Ecto neural progenitor cell (in vitro differentiated cells): ENCODE measurements around the gene TMEM40.
A peak's percentile ranks its signal among the peaks of the same experiment; 100 is the strongest.
"Not testable (repeated sequence)": the region's sequence is repeated elsewhere in the genome, so short reads cannot be mapped to it uniquely, and the experiment has no call there.

Experiments used
- DNase-seq: peaks from one replicate; pipeline ENCODE4 v3.0.0-alpha.2; 2018; ENCODE audit warnings: low spot score

Gene TMEM40, protein sequence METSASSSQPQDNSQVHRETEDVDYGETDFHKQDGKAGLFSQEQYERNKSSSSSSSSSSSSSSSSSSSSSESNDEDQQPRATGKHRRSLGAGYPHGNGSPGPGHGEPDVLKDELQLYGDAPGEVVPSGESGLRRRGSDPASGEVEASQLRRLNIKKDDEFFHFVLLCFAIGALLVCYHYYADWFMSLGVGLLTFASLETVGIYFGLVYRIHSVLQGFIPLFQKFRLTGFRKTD

DNA sequence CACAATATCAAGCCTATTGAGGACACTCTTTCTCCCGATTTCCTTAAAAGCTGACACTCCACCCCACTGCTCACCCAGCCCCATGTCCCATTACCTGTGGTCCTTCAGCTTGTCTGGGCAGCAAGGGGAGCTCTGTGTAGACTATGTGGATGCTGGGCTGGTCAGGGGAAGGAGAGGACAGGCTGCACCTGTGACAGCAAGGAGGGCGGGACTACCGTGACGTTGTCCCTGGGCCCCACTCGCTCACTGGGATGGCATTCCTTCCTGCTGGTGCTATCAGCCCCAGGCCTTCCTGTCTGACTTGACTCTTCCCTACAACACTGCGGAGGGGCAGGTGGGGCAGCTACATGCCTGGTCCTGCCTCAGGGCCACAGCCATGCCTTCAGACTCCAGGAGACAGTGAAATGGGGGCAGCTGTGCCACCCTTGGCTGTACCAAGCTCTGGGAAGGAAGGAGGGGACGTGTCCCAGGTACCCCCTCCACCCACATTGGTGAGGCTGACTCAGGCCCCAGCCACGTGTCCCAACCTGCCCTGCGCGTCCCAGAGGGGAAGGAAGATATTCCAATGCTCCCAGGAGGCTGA lies at the start of gene TMEM40:
Gene TMEM40, minus strand, starts transcription at position 163 of the 583 bp plus-strand sequence. CDS start 9,427 bp downstream, outside the sequence.
- no peak for DNase-seq

DNA sequence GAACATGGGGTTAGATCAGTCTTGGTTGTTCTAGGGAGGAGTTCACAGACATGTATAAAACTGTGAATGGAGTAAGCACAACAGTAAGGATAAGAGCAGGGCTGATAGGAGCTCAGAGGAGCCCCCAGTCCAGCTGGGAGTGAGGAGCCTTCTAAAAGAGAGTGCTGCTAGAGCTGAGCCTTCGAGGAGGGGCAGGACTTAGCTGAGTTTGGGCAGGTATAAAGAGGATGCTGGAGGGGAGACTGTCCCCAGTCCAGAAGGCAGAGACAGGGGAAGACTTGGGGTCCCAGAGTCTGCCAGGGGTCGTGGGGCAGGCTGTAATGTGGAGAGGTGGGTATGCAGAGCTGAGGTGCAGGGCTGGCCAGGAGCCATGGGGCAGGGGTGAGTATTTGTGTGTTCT lies 49.5 kb upstream of the TMEM40 start:
- no peak for DNase-seq

DNA sequence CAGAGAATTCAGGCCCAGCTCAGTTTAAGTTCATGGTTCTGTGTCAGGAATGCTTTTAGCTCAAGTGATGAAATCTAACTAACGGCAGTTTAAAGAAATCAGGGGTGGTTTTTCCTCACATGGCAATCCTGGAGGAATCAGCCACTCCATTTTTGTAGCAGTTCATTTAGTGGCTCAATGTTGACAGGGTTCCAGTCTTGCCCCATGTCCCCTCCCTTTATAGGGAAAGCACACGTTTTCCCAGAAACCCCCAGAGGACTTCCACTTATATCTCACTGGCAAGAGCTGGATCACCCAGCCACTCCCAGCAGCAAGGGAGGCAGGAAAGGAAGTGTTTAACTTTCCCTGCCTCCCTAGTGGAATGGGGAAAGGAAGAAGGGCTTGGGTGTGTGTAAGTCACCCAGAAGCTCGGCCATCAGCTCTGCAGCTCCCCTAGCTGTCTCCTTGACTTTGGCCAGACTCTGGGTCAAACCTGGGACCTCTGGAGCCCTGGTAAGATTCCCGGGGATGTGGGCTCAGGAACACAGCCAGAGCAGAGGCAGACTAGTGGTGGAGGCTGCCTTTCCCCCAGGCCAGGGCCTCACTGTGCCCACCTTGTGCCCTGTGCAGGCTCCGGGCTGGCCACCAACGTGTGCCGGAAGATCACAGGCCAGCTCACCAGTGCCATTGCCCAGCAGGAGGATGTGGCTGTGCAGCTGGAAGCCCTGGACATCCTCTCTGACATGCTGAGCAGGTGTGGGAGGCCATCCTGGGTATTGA lies 48.7 kb upstream of the TMEM40 start:
- DNase-seq, result no peak

DNA sequence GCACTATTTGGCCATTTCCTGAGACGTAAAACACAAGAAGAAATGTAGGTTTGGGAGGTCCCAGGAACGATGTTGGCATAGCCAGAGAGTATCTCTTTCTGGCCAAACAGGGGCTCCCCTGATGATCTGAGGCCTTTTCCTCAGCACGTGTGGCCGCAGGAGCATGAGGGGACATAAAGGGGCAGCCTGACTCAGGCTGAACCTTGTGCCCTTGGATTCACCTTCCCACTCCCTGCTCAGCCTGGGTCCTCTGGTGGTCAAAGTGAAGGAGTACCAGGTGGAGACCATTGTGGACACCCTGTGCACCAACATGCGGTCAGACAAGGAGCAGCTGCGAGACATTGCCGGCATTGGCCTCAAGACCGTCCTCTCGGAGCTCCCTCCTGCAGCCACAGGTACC lies 48.0 kb upstream of the TMEM40 start:
- DNase-seq, result no peak

DNA sequence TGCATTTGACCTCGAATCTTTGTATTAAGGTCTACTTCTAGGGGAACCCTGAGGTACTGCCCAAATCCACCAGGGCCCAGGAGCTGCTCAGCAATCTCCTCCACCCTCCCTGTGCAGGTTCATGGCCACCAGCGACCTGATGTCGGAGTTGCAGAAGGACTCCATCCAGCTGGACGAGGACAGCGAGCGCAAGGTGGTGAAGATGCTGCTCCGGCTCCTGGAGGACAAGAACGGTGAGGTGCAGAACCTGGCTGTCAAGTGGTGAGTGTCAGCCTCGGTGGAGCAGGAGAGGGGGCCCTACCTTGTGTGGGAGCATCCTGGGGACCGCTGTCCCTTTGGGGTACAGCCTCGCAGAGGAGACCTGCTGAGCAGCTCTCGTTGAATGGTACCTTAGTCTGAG lies 44.3 kb upstream of the TMEM40 start:
- no peak for DNase-seq

DNA sequence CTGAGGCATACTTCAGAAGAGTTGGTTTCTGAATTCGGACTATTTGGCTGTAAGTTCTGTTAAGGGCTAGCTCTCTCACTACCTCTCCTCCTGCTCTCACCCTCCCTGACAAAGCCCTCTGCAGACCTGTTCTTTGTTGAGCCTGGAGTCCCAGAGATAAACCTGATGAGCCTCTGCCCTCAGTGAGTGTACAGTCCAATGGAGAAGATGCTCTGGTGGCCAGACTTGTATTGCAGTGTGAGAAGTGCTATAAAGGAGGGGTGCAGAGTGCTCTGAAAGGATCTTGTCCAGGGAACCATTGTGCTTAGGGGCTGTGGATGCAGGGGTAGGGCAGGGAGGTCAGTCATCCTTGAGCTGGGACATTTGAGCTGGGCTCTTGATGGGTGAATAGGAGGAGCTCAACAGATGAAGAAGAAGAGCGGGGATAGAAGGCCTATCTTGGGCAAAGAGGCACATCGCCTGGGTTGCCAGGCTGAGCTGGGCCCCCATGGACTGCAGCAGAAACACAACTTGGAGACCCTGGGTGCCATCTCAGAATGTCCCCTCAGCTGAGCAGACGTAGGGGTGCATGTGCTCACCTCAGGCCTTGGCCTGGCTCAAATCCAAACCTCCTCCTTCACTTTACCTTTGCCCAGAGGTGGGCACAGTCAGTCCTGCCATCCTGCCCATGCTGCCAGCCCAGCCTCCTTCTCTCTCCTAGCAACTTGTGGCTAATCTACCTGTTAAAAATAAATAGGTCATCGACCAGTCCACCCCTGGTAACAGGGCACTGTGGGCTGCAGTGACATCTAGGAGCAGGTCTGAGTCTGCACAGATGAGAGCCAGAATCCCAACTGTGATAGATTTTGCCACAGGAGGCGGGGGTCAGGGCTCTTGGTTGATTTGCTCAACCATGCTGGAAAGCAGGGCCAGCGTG lies 40.7 kb upstream of the TMEM40 start:
- DNase-seq, result no peak

DNA sequence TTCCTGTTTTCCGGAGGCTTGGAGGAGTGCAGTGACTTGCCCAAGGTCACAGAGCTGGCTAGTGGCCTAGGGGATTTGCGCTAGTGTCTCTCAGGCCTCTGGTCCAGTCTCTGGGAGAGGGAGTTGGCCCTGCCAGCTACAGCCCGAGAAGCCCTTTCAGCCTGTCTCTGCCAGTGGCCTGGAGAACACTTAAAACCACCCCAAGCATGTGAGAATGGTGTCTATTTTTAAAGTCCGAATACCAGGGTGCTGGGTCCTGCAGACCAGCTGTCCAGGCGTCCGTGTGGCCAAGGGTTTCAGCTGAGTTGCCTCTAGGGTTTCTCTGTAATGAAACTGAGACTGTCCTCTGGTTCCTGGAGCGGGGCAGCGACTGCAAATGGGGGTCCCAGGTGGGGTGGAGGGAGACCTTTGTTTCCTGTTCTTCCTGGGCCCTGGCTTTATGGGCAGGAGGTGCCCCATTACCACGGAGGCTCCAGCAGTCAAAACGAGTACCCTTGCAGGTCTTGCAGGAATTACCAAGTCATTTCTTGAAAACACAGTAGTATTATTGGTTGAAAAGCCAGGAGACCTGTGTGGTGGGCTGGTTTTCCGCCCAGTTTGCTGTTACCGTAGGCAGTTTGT lies 39.6 kb upstream of the TMEM40 start:
- no peak for DNase-seq

DNA sequence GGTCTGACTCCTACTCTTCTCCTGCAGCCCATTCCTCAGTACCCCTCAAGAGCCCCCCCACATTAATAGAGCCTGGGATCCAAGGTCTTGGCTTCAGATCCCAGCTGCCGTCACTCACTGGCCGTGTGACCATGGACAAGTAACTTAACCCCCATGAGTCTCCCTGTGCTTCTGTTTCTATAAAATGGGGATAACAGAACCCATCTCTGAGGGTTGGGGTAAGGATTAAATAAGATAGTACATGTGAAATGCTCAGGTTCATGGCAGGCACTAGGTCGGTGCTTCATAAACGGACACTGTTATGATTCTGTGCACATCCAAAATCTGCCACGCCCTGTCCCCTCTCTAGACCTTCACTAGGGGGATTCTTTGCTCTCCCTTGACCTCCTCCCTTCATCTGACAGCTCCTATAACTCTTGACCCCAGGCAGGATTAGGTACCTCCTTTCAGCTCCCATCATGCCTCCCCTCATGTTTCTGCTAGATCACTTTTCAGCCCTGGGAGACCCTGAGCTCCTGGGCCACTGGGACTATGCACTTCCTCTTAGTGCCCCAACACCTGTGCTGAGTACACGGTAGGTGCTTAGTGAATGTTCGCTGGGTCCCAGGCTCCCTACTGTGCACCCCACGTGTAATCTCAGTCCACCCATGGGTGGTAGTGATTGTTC lies 39.0 kb upstream of the TMEM40 start:
- DNase-seq, result no peak

DNA sequence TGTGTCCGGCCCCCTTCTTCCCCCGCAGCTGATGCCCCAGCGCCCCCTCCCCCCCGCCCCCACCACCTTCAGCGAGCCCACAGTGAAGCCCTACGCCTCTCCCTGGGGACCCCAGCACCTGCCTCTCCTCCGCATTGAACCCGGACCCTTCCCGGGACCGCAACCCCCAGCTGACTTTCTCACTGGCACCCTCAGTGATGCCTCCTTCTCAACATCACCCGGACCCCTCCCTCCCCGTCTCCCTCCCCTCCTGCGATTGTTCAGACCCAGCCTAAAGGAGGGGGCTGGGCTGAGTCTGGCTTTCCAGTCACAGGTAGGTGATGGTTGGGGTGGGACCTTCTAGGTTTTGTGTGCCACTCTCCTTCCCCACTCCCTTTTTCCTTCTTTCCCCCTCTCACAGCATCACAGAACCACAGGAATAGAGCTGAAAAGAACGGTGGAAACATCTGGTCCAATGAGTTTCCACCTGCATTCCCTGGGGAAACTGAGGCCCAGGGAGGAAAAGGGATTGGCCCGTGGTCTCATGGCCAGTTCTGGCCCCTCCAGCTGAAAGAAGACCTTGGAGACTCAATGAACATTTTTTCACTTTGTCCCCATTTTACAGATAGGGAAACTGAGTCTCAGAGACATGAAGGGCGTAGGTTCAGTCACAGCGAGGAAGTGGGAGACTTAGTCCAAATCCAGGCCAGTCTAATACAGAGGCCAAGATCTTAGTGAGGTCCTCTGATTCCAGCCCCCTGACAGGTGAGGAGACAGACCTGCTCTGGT lies 38.2 kb upstream of the TMEM40 start:
- no peak for DNase-seq

DNA sequence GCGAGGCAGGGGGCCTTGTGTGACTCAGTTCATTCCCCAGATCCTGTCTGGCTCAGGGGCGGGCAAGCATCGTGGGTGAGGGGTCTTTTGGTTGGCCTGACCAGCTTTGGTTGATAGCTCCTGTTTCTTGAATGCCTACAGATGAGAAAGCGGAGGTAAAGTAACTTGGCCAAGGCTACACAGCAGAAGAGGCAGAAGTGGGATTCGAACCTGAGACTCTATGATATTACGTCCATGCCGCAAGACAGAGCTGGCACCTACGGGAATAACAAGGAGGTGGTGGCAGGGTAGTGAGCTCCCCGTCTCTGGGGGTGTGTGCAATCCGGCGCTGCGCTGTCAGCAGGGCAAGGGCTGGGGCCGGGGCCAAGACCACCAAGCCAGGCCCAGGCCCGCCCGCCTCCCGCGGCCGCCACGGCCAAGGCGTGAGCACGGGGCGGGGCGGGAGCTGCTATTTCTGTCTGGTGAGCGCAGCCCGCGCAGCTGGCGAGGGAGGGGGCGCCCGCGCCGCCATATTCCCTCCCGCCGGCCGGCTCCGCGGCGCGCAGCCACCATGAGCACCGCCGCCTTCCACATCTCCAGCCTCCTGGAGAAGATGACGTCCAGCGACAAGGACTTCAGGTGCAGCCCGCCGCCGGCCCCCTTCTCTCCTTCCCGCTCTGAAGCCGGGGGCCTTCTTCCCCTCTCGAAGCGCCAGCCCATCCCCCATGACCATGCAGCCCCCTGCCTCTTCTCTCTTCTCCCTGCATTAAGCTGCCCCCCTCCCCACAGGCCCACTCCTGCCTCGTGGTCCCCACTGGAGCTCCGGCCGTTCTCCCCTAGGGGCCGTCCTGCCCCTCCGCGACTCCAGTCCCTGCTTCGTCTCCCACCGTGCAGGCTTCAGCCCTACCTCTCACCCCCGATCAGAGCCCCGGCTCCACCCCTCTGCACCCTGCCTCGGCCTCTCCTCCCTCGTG lies 37.4 kb upstream of the TMEM40 start, which contains the start of gene CAND2:
Gene CAND2, plus strand, starts transcription at position 510 of the 953 bp plus-strand sequence. Its CDS starts 41 bp downstream, at position 551.
- peak; percentile 66 for DNase-seq

DNA sequence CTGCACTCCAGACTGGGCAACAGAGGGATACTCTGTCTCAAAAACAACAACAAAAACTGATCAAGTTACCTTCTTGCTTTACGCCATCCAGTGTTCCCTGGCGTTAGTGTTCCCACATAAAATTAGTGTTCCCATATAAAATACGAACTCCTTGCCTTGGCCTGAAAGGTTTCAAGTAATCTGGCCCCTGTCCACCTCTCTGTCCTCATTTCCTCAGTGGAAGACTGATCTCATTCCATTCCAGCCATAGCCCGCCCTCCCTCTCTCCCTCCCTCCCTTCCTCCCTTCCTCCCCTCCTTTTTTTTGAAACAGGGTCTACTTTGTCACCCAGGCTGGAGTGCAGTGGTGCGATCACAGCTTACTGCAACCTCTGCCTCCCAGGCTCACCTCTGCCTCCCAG lies 34.6 kb upstream of the TMEM40 start:
- no peak for DNase-seq

DNA sequence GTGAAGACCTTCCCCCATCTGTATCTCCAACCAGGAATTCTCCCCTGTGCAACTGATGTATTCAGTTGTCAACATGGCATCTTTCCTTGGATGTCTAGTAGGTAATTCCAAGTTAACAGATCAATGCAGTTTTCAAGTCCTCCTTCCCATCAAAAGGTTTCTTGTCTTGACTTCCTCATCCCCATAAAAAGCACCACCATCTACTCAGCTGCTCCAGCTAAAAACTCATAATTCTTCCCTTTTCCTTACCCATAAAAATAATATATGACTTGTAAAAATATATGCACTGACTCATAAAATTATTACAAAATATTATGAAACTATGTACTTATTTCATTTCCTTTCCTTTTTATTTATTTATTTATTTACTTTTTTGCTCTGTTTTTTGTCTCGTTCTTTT lies 32.4 kb upstream of the TMEM40 start:
- no peak for DNase-seq

DNA sequence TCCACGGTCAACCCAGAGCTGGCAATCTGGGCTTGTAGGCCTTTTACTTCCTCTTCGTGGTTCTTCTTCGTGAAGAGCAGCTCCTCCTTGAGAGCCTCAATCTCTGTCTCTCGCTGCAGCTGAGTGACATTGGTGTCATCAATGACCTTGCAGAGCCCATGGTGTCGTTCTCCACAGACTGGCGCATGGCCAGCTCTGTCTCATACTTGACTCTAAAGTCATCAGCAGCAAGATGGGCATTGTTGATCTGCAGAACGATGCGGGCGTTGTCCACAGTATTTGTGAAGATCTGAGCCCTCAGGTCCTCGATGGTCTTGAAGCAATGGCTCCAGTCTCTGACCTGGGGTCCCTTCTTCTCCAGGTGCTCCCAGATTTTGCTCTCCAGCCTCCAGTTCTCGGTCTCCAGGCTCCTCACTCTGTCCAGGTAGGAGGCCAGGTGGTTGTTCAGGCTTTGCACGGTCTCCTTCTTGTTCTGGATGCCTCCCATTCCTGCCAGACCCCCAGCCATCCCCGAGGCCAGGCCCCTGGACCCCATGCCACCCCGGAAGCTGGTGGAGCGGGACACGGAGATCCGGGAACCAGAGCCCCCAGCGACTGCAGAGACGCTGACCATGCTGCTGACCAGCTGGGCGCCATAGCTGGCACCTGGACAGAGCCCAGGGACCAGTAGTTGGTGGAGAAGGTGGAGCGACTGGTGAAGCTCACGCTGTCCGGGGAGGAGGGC lies 29.1 kb upstream of the TMEM40 start:
- DNase-seq, result not testable (repeated sequence)

DNA sequence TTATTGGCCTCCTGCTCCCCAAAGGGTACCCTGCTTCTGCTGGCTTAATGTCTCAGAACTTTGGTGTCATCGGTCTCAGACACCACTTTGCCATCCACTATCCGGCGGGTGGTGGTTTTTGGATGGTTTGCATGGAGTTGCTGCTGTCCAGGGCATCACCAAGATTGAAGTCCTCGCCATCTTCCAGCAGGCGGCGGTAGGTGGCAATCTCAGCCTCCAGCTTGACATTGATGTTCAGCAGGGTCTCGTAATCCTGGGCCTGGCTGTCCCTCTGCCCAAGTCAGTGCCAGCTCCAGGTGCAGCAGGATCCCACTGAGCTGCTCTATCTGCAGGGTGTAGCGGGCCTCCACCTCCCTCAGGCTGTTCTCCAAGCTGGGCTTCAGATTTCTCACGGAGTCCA lies 28.3 kb upstream of the TMEM40 start:
- peak; percentile 73 for DNase-seq

DNA sequence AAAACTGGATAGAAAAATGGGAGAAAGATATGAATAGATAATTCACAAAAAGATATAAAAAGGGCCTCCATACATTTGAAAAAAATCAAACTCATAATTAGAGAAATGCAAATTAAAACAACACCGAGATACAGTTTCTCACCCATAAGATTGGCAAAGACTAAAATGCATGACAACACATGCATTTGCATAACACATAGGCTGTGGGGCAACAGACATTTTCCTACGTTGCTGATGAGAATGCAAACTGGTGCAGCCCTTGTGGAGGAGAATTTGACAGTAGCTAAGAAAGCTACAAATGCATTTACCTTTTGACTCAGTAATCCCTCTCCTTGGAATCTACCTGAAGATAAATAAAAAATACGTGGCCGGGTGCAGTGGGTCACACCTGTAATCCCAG lies 26.0 kb upstream of the TMEM40 start:
- DNase-seq, result no peak

DNA sequence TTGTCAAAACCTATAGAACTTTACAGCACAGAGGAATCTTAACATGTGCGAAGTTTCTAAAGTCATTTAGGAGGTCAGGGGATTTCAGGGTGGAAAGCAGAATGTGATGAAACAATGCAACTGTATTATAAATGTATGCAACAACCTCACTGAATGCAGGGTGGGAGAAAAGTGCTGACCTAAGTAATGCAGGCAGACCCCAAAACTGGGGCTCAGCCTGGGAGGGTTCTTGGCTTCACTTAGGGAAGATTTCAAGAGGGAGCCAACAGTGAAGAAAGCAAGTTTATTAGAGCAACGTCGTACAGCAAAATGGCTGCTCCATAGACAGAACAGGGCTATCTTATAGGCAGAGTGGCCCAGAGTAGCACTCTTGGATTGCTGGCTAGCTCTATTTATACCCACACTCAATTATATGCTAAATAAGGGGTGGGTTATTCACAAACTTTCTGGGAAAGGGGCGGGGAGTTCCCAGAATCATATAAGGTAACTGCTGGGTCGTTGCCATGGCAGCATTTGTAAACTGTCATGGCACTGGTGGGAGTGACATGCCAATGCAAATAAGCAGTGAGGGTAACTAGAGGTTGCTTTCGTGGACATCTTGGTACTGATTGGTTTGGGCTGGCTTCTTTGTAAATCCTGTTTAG lies 23.2 kb upstream of the TMEM40 start:
- DNase-seq, result no peak

DNA sequence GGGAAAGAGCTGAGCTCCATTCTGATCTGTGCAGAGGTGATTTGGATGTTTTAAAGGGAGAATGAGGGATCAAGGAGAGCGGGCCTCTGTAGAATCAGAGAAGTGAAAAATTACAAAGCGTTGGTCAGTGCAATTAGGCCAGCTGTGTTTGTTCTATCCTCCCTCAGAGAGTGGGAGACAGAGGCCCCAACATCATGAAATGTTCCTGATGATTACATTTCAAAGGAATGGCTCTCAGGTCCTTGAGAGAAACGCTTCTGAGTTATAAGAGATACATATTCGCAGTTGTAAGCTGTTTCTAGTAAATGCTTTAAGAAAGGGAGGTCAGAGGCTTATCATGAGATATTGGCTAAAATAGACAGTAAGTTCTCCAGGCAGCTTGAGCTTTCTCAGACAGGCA lies 21.7 kb upstream of the TMEM40 start:
- no peak for DNase-seq

DNA sequence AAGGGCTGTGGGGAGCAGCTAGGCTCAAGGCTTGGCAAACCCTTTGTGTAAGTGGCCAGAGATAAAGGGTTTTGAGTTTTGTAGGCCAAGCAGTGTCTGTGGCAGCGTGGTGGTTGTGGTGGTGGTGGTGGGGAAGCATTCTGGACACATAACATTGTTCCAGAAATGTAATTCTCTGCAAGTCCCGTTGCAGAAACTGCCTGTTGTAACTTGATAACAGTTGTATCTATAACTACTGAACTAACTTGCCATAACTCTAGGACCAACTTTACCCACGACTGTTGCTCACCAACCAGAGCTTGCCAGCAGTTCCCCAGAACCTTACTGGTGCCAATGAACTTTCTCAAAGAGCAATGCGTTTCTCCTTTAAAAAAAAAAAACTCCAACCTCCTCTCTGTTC lies 18.1 kb upstream of the TMEM40 start:
- no peak for DNase-seq
